Neural cell (in vitro differentiated cells): ENCODE results near the gene MMS19. TPM values are rescaled to one million over a fixed set of nuclear protein-coding genes. Genes with fewer than 3 reads are reported as not detected.

Experiments used
- H2AFZ ChIP-seq: fragments of 200-600, 300-800 bp; sonication (generic), shearing (Covaris generic); 2 replicates; pipeline ENCODE4 v1.6.0; 2014; ENCODE audit warnings: low read depth, mild to moderate bottlenecking, antibody characterized with exemption, low read length, moderate library complexity
- H3F3A ChIP-seq: fragments of 200-600 bp; shearing (Covaris generic); 2 replicates; pipeline ENCODE4 v1.6.1; 2016; ENCODE audit warnings: mild to moderate bottlenecking, moderate library complexity, mixed read lengths, antibody characterized with exemption, low read length; ENCODE audit not compliant: insufficient read depth, poor library complexity, severe bottlenecking
- H3K27ac ChIP-seq: fragments of 200-600, 300-800 bp; sonication (generic), shearing (Covaris generic); 2 replicates; pipeline ENCODE4 v1.5.1; 2014; ENCODE audit warnings: mild to moderate bottlenecking, low read length, moderate library complexity
- H3K27me3 ChIP-seq: fragments of 300-800, 200-600 bp; sonication (generic), shearing (Covaris generic); 2 replicates; pipeline ENCODE4 v1.6.0; 2014; ENCODE audit warnings: mild to moderate bottlenecking, low read depth, low read length, moderate library complexity; ENCODE audit not compliant: insufficient read depth
- H3K36me3 ChIP-seq: fragments of 300-800, 200-600 bp; sonication (generic), shearing (Covaris generic); 2 replicates; pipeline ENCODE4 v1.5.1; 2014; ENCODE audit warnings: mild to moderate bottlenecking, antibody characterized with exemption, low read length, moderate library complexity; ENCODE audit not compliant: insufficient read depth
- H3K4me2 ChIP-seq: fragments of 300-800, 200-600 bp; sonication (generic), shearing (Covaris generic); 2 replicates; pipeline ENCODE4 v1.6.0; 2014; ENCODE audit warnings: mild to moderate bottlenecking, low read length
- H3K4me3 ChIP-seq: fragments of 300-800, 200-600 bp; sonication (generic), shearing (Covaris generic); 2 replicates; pipeline ENCODE4 v1.5.1; 2014; ENCODE audit warnings: mild to moderate bottlenecking, low read length, moderate library complexity
- H3K79me2 ChIP-seq: fragments of 200-600 bp; shearing (Covaris generic); replicated peaks from 2 replicates; pipeline ENCODE4 v1.6.0; 2014; ENCODE audit warnings: mild to moderate bottlenecking, low read length, moderate library complexity; ENCODE audit not compliant: insufficient read depth
- H3K9ac ChIP-seq: fragments of 300-800, 200-600 bp; sonication (generic), shearing (Covaris generic); 2 replicates; pipeline ENCODE4 v1.6.1; 2016; ENCODE audit warnings: mild to moderate bottlenecking, low read length, mixed read lengths
- H3K9me2 ChIP-seq: fragments of 200-600 bp; shearing (Covaris generic); 2 replicates; pipeline ENCODE4 v1.6.1; 2016; ENCODE audit warnings: mild to moderate bottlenecking, low read length, mixed read lengths; ENCODE audit not compliant: insufficient read depth
- H3K9me3 ChIP-seq: fragments of 200-600, 300-800 bp; sonication (generic), shearing (Covaris generic); 2 replicates; pipeline ENCODE4 v1.6.1; 2016; ENCODE audit warnings: mild to moderate bottlenecking, mixed run types, low read length, moderate library complexity, mixed read lengths
- H4K20me1 ChIP-seq: fragments of 200-600 bp; shearing (Covaris generic); 2 replicates; pipeline ENCODE4 v1.6.1; 2016; ENCODE audit warnings: mild to moderate bottlenecking, mixed run types; ENCODE audit not compliant: insufficient read depth
- EP300 ChIP-seq: fragments of 450-650 bp; conservative IDR thresholded peaks from 2 replicates; pipeline ENCODE4 v1.6.1; 2014; ENCODE audit warnings: antibody characterized with exemption, mild to moderate bottlenecking, moderate library complexity; ENCODE audit not compliant: poor library complexity, severe bottlenecking
- EZH2 ChIP-seq: fragments of 200-600, 300-800 bp; shearing (Covaris generic), sonication (generic); IDR thresholded peaks from 2 replicates; pipeline ENCODE4 v1.6.1; 2014; ENCODE audit warnings: antibody characterized with exemption, low read length, borderline replicate concordance, mild to moderate bottlenecking; ENCODE audit not compliant: insufficient read depth, poor library complexity, severe bottlenecking
- MXI1 ChIP-seq: fragments of 450-650 bp; conservative IDR thresholded peaks from 2 replicates; pipeline ENCODE4 v1.6.1; 2014; ENCODE audit warnings: antibody characterized with exemption, mild to moderate bottlenecking; ENCODE audit not compliant: poor library complexity, severe bottlenecking
- POLR2AphosphoS5 ChIP-seq: IDR thresholded peaks from 2 replicates; pipeline ENCODE4 v1.6.1; 2012
- RAD21 ChIP-seq: fragments of 450-650 bp; conservative IDR thresholded peaks from 2 replicates; pipeline ENCODE4 v1.6.1; 2014; ENCODE audit warnings: antibody characterized with exemption, mild to moderate bottlenecking, moderate library complexity
- SMC3 ChIP-seq: fragments of 450-650 bp; conservative IDR thresholded peaks from 2 replicates; pipeline ENCODE4 v1.6.1; 2014; ENCODE audit warnings: antibody characterized with exemption, mild to moderate bottlenecking, moderate library complexity; ENCODE audit not compliant: poor library complexity
- TAF1 ChIP-seq: IDR thresholded peaks from 2 replicates; pipeline ENCODE4 v1.6.1; 2012; ENCODE audit warnings: low read depth
- polyA plus RNA-seq: library from polyadenylated mRNA; depleted of rRNA; stranded (reverse); fragments of >200 nt; gene quantifications from 2 replicates; pipeline ENCODE4 v1.2.3, GENCODE V29; 2014
- TF ChIP-seq, protein P1 (sequence below): IDR thresholded peaks from 2 replicates; pipeline ENCODE4 v1.6.1; 2012; ENCODE audit warnings: borderline replicate concordance
- TF ChIP-seq, protein P2 (sequence below): fragments of 450-650 bp; IDR thresholded peaks from 2 replicates; pipeline ENCODE4 v1.5.1; 2014; ENCODE audit warnings: antibody characterized with exemption, mild to moderate bottlenecking, moderate library complexity; ENCODE audit not compliant: poor library complexity, severe bottlenecking

The MMS19 gene
- polyA plus RNA-seq, 1 donor from 2014 or later: 54.1 TPM

DNA sequence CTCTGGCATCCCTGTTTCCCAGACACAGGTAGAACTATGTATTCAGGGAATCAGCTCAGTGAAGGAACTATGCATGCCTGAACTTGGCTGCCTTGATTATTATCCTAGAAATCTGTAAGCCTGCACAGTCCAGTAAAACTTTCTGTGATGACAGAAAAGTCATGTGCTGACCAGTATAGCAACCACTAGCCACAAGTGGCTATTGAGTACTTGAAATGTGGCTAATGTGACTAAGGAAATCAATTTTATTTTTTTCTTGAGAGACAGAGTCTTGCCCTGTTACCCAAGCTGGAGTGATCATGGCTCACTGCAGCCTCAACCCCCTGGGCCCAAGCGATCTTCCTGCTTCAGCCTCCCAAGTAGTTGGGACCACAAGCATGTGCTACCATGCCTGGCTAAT is 55.9 kb downstream of the MMS19 start (continued):
- TF ChIP-seq SMC3 (no peak), TAF1 (no peak), RAD21 (no peak)

DNA sequence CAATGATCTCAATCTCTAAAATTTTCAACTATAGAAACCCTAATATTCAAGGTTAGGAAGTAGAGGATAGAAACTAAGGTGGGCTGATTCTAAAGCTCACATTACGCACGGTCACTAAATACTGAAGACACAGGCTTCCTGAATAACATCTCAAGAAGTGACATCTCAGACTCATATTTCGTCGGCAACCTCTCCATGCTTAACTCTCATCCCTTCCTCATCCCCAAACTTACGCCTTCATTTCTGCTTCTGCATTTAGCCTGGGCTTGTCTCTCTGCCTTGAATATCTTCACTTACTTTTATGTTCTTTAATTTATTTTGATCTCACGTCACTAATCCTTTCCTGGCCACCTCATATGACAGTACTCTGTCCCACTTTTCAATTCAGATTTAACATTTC is 63.0 kb downstream of the MMS19 start:
- Histone ChIP-seq H3K36me3 (no peaks in the 10 kb centered on the region), H3K79me2 (no peaks in the 10 kb centered on the region), H3K9ac (no peak overlapping the region), H2AFZ (no peak overlapping the region), H3K4me2 (no peak overlapping the region), H3K4me3 (no peak overlapping the region), H3K9me3 (no peaks in the 10 kb centered on the region), H3K9me2 (no peaks in the 10 kb centered on the region), H3K27me3 (no peaks in the 10 kb centered on the region), H3K27ac (no peak overlapping the region), H4K20me1 (no peaks in the 10 kb centered on the region), H3F3A (no peaks in the 10 kb centered on the region)
- TF ChIP-seq TAF1 (no peak), EP300 (no peak), MXI1 (no peak)

DNA sequence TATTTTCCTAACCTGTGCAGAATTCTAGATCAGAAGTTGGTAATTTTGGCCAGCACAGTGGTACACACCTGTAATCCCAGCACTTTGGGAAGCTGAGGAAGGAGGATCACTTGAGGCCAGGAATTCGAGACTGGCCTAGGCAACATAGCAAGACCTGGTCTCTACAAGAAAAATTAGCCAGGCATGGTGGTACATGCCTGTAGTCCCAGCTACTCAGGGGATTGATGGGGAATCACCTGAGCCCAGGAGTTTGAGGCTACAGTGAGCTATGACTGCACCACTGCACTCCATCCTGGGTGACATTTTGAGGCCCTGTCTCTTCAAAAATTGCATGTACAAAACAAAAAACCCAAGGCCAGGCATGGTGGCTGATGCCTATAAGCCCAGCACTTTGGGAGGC is 63.7 kb downstream of the MMS19 start:
- no peaks in the 10 kb centered on the region for H3K9me3 ChIP-seq
- H3K4me3 ChIP-seq: no peak overlapping the region
- TF ChIP-seq, protein P1, sequence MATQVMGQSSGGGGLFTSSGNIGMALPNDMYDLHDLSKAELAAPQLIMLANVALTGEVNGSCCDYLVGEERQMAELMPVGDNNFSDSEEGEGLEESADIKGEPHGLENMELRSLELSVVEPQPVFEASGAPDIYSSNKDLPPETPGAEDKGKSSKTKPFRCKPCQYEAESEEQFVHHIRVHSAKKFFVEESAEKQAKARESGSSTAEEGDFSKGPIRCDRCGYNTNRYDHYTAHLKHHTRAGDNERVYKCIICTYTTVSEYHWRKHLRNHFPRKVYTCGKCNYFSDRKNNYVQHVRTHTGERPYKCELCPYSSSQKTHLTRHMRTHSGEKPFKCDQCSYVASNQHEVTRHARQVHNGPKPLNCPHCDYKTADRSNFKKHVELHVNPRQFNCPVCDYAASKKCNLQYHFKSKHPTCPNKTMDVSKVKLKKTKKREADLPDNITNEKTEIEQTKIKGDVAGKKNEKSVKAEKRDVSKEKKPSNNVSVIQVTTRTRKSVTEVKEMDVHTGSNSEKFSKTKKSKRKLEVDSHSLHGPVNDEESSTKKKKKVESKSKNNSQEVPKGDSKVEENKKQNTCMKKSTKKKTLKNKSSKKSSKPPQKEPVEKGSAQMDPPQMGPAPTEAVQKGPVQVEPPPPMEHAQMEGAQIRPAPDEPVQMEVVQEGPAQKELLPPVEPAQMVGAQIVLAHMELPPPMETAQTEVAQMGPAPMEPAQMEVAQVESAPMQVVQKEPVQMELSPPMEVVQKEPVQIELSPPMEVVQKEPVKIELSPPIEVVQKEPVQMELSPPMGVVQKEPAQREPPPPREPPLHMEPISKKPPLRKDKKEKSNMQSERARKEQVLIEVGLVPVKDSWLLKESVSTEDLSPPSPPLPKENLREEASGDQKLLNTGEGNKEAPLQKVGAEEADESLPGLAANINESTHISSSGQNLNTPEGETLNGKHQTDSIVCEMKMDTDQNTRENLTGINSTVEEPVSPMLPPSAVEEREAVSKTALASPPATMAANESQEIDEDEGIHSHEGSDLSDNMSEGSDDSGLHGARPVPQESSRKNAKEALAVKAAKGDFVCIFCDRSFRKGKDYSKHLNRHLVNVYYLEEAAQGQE: no peak
- TF ChIP-seq EP300 (no peak), EZH2 (no peak), RAD21 (no peak)
- H3K27ac ChIP-seq: no peak overlapping the region
- H3K36me3 ChIP-seq: no peaks in the 10 kb centered on the region
- no peaks in the 10 kb centered on the region for H3K9me2 ChIP-seq
- no peak overlapping the region for H3K9ac ChIP-seq
- no peaks in the 10 kb centered on the region for H3F3A ChIP-seq
- no peak overlapping the region for H2AFZ ChIP-seq
- peaks cover 4% of the 10 kb centered on the region for H3K79me2 ChIP-seq
- H3K27me3 ChIP-seq: no peaks in the 10 kb centered on the region
- H4K20me1 ChIP-seq: no peaks in the 10 kb centered on the region
- H3K4me2 ChIP-seq: no peak overlapping the region

DNA sequence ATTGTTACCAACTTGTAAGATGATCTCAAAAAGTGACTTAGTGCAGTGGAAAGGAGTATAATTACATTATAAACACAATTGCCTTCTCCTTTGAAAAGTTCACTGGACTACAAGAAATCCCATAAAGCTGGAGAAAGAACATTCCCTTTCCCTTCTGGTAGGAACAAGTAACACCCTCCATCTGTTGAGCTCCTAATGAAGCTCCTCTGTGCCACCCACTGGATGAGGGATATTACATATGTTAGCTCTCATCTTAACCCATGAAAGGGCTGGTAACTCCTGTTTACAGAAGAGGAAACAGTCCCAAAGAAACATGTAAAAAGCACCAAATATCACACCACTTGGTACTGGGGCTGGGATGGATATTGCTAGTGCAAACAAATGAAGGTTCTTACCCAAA is 64.2 kb downstream of the MMS19 start:
- no peak overlapping the region for H3K4me3 ChIP-seq
- no peak for TF ChIP-seq POLR2AphosphoS5
- TF ChIP-seq TAF1: no peak
- no peak for TF ChIP-seq EZH2
- TF ChIP-seq, protein P1: no peak
- TF ChIP-seq EP300: no peak
- no peak for TF ChIP-seq SMC3
- TF ChIP-seq RAD21: no peak
- TF ChIP-seq, protein P2, sequence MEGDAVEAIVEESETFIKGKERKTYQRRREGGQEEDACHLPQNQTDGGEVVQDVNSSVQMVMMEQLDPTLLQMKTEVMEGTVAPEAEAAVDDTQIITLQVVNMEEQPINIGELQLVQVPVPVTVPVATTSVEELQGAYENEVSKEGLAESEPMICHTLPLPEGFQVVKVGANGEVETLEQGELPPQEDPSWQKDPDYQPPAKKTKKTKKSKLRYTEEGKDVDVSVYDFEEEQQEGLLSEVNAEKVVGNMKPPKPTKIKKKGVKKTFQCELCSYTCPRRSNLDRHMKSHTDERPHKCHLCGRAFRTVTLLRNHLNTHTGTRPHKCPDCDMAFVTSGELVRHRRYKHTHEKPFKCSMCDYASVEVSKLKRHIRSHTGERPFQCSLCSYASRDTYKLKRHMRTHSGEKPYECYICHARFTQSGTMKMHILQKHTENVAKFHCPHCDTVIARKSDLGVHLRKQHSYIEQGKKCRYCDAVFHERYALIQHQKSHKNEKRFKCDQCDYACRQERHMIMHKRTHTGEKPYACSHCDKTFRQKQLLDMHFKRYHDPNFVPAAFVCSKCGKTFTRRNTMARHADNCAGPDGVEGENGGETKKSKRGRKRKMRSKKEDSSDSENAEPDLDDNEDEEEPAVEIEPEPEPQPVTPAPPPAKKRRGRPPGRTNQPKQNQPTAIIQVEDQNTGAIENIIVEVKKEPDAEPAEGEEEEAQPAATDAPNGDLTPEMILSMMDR: no peak
- no peak for TF ChIP-seq MXI1
- no peaks in the 10 kb centered on the region for H3F3A ChIP-seq
- no peak overlapping the region for H3K27ac ChIP-seq
- no peak overlapping the region for H3K4me2 ChIP-seq
- no peaks in the 10 kb centered on the region for H3K9me2 ChIP-seq
- no peaks in the 10 kb centered on the region for H3K27me3 ChIP-seq
- no peaks in the 10 kb centered on the region for H3K9me3 ChIP-seq
- H2AFZ ChIP-seq: no peak overlapping the region
- H3K79me2 ChIP-seq: peaks cover 6% of the 10 kb centered on the region
- no peak overlapping the region for H3K9ac ChIP-seq
- no peaks in the 10 kb centered on the region for H3K36me3 ChIP-seq
- H4K20me1 ChIP-seq: no peaks in the 10 kb centered on the region
